ENCODE results near the gene DSP. TPM values are rescaled to one million over a fixed set of nuclear protein-coding genes. Genes with fewer than 3 reads are reported as not detected.

The DSP gene
- total and polyA plus RNA-seq, 10 donors = 0.72 to 27.6 (median 15.0) TPM

- no peak overlapping the region for H3K4me3 ChIP-seq
- H3K4me1 ChIP-seq = no peaks in the 10 kb centered on the region
- no peak overlapping the region for H3K27ac ChIP-seq
- intact Hi-C loops (cut with DNase I; ENCODE audit: low total_unique reads) = no loop called here
- WGBS, 5 donors = 79 to 87% (median 84%) methylated on average over 5 of the region's 5 CpGs
- no peaks in the 10 kb centered on the region for H3K36me3 ChIP-seq
- no peaks in the 10 kb centered on the region for H3K9me3 ChIP-seq
- no peak for DNase-seq
- no peaks in the 10 kb centered on the region for H3K27me3 ChIP-seq (replicated peaks in 1 of 7)
- TF ChIP-seq POLR2AphosphoS5 (IDR thresholded peaks at IDR 0.05) = no peak
- TF ChIP-seq POLR2A (IDR thresholded peaks at IDR 0.05) = no peak
- TF ChIP-seq, protein P1, sequence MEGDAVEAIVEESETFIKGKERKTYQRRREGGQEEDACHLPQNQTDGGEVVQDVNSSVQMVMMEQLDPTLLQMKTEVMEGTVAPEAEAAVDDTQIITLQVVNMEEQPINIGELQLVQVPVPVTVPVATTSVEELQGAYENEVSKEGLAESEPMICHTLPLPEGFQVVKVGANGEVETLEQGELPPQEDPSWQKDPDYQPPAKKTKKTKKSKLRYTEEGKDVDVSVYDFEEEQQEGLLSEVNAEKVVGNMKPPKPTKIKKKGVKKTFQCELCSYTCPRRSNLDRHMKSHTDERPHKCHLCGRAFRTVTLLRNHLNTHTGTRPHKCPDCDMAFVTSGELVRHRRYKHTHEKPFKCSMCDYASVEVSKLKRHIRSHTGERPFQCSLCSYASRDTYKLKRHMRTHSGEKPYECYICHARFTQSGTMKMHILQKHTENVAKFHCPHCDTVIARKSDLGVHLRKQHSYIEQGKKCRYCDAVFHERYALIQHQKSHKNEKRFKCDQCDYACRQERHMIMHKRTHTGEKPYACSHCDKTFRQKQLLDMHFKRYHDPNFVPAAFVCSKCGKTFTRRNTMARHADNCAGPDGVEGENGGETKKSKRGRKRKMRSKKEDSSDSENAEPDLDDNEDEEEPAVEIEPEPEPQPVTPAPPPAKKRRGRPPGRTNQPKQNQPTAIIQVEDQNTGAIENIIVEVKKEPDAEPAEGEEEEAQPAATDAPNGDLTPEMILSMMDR (IDR thresholded peaks at IDR 0.05 in 8 of 11, conservative IDR thresholded peaks at IDR 0.05 in 3 of 11) = no peak
These were observed 27.9 kb upstream of the DSP start for GRCh38 chr6:7513529-7513928.

GRCh38 chr6:7515363-7515762 lies 26.1 kb upstream of the DSP start:
- Histone ChIP-seq H3K36me3 (no peaks in the 10 kb centered on the region), H3K27me3 (replicated peaks in 1 of 7) (no peaks in the 10 kb centered on the region), H3K9me3 (no peaks in the 10 kb centered on the region), H3K4me1 (no peaks in the 10 kb centered on the region), H3K27ac (no peak overlapping the region), H3K4me3 (no peak overlapping the region)
- 80 to 96% (median 91%) methylated on average over 2 of the region's 2 CpGs for WGBS, 5 donors
- intact Hi-C loops (cut with DNase I; ENCODE audit: low total_unique reads) = no loop called here
- no peak for DNase-seq
- TF ChIP-seq POLR2AphosphoS5 (IDR thresholded peaks at IDR 0.05) (no peak), POLR2A (IDR thresholded peaks at IDR 0.05) (no peak)
- TF ChIP-seq, protein P1 (IDR thresholded peaks at IDR 0.05 in 8 of 11, conservative IDR thresholded peaks at IDR 0.05 in 3 of 11) = no peak

DNA sequence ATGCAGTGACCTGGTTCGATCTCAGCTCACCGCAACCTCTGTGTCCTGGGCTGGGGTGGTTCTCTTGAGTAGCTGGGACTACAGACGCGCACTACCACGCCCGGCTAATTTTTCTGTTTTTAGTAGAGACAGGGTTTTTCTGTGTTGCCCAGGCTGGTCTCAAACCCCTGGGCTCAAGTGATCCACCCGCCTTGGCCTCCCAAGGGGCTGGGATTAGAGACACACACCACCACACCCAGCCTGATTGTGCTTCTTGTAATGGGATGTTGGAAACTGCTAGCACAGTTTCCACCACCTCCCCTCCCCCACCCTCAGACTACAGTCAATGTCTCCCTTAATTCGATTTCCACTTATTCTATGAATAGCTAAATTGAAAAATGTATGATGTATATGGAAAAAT lies 22.6 kb upstream of the DSP start:
- H3K36me3 ChIP-seq = no peaks in the 10 kb centered on the region
- WGBS, 5 donors = 86 to 92% (median 87%) methylated on average over 8 of the region's 8 CpGs
- peaks cover 0 to 11% (median 0%) of the 10 kb centered on the region in 7 donors for H3K27me3 ChIP-seq (replicated peaks in 1 of 7)
- no peaks in the 10 kb centered on the region for H3K9me3 ChIP-seq
- H3K4me3 ChIP-seq = no peak overlapping the region
- H3K27ac ChIP-seq = no peak overlapping the region
- TF ChIP-seq, protein P1 (IDR thresholded peaks at IDR 0.05 in 8 of 11, conservative IDR thresholded peaks at IDR 0.05 in 3 of 11) = no peak
- no peak for TF ChIP-seq POLR2A (IDR thresholded peaks at IDR 0.05)
- no peak for TF ChIP-seq POLR2AphosphoS5 (IDR thresholded peaks at IDR 0.05)
- H3K4me1 ChIP-seq = no peaks in the 10 kb centered on the region
- intact Hi-C loops (cut with DNase I; ENCODE audit: low total_unique reads) = no loop called here
- no peak for DNase-seq

DNA sequence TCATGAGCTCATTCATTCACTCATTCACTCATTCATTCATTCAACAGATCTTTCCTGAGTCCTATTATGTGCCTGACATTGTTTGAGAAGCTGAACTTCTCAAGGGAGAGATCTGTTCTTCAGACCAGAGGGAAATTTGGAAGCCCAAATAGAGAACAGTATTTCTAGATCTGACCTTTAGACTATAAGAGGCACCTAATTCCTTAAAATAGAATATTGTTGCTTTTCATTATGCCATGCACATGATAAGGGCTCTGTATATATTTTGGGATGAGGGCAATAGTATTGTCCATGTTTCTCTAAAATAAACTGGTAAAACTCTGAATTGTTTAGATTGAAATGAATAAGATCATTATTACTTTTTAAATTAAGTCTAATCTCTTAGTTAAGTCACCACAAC lies 18.6 kb upstream of the DSP start:
- no peak for DNase-seq
- Histone ChIP-seq H3K36me3 (no peaks in the 10 kb centered on the region), H3K4me3 (no peak overlapping the region), H3K27ac (no peak overlapping the region), H3K9me3 (no peaks in the 10 kb centered on the region), H3K4me1 (no peaks in the 10 kb centered on the region), H3K27me3 (replicated peaks in 1 of 7) (peaks cover 0 to 36% (median 4%) of the 10 kb centered on the region in 7 donors)
- intact Hi-C loops (cut with DNase I; ENCODE audit: low total_unique reads) = no loop called here
- TF ChIP-seq, protein P1 (IDR thresholded peaks at IDR 0.05 in 8 of 11, conservative IDR thresholded peaks at IDR 0.05 in 3 of 11) = no peak
- TF ChIP-seq POLR2A (IDR thresholded peaks at IDR 0.05) (no peak), POLR2AphosphoS5 (IDR thresholded peaks at IDR 0.05) (no peak)

Data from spleen (tissue), 11 donors.